Activated CD8-positive, alpha-beta memory T cell treated with anti-CD3 and anti-CD28 coated beads, Interleukin-2, amount 50 U/mL, for 1 hour (primary cell): ENCODE data around the gene ZDHHC8.

Source experiments
- DNase-seq: peaks from one replicate; pipeline ENCODE4 v3.0.0-alpha.2; 2020; ENCODE audit errors: extremely low read depth

Gene ZDHHC8

DNA sequence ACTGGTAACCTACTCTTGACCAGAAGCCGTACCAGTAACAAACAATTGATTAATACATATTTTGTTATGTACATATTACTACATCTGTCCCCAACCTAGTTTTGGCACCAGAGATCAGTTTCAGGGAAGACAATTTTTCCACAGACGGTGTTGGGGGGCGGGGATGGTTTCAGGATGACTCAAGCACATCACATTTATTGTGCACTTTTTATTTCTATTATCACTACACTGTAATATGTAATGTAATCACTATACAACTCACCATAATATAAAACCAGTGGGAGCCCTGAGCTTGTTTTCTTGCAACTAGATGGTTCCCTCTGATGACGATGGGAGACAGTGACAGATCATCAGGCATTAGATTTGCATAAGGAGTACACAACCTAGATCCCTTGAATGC is 36.1 kb upstream of the ZDHHC8 start:
- no peak for DNase-seq

DNA sequence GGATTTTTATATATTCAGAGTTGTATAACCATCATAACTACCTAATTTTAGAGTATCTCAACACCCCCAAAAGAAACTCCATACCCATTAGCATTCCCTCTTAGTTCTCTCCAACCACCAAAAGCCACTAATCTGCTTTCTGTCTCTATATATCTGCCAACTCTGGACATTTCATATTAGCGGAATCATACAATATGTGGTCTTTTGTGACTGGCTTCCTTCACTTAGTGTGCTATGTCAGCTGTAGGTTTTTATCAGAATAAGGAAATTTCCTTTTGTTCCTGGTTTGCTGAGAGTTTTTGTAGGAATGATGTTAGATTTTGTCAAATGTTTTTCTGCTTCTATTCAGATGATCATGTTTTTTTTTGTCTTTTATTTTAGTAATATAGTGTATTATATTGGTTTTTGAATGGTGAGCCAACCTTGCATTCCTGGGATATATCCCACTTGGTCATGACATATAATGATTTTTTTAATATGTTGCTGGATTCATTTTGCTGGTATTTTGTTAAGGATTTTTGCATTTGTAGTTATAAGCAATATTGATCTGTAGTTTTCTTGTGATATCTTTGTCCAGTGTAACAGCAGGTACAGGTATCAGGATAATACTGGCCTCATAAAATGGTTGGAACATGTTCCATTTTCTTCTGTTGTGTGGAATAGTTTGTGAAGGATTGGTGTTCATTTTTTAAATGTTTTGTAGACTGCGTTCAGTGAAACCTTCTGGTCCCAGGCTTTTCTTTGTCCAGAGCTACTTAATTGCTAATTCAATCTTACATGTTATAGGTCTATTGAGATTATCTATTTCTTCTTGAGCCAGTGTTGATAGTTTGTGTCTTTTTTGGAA is 34.8 kb upstream of the ZDHHC8 start:
- DNase-seq = no peak

GRCh38 chr22:20099099-20099711 is 32.4 kb upstream of the ZDHHC8 start:
- DNase-seq = no peak

DNA sequence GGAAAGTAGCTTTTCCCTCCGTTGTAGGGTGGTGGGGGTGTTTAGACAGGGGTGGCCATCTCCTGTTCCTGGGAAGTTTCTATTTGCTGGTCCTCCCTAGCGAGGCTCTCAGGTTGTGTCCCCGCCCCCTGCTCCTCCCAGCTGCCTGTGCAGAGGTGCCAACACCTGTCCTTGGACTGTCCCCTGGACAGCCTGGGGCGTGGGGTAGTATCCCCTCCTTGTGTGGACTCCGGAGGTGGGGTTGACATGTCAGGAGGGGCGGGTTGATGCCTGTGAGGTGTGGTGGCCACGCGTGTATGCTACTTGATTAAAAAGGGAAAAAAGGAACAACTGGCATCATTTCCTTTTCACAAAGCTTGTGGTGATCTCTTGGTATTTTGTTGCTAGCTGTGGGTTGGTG is 30.0 kb upstream of the ZDHHC8 start:
- no peak for DNase-seq

- no peak for DNase-seq
Observed at GRCh38 chr22:20102203-20102780, 29.3 kb upstream of the ZDHHC8 start.

DNA sequence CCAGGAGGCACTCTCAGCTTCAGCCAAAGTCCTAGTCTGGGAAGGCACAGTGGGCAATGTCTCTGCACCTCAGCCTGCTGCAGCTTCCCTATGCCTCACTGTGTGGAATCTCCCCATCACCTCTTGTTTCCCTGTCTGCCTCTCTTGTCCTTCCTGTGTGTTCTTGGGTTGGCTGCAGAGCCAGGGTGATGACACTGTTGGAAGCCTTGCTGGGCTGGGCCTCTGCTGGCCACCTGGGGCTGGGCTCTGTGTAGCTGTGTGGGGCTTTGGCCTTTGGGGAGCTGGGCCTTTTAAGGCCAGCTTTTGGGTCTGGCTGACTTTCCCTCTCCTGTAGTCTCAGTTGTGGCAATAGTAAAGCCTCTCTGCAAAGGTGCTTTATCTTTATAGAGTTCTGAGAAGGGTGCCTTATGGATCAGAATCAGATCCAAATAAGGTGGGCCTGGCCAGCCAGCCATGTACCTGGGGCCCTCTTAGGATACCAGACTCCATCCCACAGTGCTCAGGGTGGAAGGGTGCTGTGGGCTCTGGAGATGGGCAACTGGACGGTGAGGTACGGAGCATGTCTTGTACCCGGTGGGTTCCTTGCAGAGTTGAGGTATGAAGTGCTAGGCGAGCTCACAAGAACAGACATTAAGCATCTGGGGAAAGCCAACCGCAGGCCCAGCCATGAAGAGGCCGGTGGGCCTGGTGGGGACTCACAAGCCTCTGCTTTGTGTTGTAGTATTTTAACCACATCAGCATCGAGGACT is 26.0 kb upstream of the ZDHHC8 start:
- no peak for DNase-seq

DNA sequence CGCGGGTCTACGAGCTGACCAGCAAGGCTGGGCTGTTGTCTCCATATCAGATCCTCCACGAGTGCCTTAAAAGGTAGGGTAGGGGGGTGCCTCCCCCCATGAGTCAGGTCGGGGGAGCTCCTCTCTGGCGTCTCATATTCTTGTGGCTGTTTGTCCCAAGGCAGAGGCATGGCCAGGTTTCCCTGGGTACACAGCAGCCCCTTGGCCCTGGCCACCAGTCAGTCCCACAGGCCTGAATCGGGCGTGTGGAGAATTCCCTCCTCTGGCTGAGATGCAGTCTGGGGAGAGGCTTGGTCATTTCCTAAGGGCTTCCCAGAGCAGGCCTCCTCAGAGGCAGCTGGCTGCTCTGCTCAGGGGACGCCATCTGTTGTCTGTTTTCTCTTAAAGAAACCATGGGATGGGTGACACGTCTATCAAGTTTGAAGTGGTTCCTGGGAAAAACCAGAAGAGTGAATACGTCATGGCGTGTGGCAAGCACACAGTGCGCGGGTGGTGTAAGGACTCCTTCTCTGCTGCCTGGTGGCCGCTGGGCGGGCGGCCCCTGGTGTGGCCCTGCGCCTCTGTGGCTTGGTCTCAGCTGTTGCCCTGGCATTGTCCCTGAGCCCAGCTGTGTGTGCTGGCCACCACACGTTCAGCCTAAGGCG is 25.3 kb upstream of the ZDHHC8 start:
- no peak for DNase-seq

- DNase-seq = no peak
Observed at GRCh38 chr22:20106849-20107237, 24.8 kb upstream of the ZDHHC8 start.

- DNase-seq = no peak
Observed at GRCh38 chr22:20107471-20107901, 24.1 kb upstream of the ZDHHC8 start.

GRCh38 chr22:20107951-20108756 is 23.4 kb upstream of the ZDHHC8 start:
- no peak for DNase-seq

DNA sequence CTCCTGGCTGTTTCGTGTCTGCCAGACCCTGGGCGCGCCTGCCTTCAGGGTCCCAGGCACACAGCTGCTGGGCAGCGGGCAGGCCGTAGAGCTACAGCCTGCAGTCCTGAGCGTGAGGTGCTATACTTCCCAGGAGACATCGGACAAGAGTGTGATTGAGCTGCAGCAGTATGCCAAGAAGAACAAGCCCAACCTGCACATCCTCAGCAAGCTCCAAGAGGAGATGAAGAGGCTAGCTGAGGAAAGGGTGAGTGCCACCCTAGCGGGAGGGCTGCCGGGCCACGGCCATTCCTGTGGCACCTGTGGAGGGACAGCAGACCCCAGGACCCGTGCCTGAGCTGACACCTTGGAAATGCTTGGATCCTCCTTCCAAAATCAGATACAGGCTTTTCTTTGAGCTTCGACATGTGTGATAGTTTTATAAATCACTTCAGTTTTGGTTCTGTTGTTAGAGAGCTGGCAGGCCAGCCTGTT is 22.8 kb upstream of the ZDHHC8 start:
- DNase-seq = no peak

- DNase-seq = no peak
Observed at GRCh38 chr22:20109411-20110358, 21.9 kb upstream of the ZDHHC8 start.

- no peak for DNase-seq
Observed at GRCh38 chr22:20110359-20110985, 21.1 kb upstream of the ZDHHC8 start.

- no peak for DNase-seq
Observed at GRCh38 chr22:20111045-20111688, 20.4 kb upstream of the ZDHHC8 start.

DNA sequence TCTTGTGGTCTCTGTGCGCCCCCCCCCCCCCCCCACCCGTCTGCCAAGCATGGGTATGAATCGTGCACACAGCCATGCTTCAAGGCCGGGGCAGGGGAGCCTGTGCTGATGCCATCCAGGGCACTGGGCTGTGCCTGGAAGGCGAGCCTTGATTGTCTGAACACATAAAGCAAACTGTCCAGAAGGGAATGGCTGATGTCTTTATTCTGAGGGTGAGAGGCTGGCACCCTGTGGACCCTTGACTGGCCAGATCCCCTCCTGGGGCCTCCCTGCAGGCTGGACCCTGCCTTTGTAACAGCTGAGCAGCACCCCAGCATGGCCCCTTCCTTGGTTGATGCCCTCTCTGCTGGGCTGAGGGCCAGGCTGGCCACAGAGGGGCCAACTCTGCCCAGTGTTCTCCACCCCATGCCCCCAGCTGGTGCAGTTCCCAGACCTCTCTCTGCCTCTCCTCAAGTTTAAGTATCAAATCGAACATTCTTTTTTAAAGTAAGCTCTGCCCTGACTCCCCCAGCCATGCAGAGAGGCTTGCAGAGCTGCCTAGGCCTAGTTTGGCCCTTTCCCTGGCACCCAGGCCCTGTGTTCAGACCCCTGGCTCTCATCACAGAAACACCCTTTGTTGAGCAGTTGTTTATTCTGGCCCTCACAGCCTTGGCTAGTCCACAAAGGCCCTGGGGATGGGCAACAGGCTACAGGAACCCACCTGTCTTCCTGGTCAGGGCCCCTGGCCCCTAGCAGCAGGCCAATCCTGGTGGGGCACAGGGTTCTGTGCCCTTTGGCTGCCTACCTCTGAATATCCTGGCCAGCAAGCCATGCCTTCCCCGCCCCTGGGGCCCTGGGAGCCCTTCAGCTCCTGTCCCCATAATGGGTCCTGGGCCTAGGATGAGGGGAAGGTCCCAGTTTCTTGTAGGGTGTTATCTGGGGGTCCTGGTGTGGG is 19.6 kb upstream of the ZDHHC8 start:
- DNase-seq = no peak

DNA sequence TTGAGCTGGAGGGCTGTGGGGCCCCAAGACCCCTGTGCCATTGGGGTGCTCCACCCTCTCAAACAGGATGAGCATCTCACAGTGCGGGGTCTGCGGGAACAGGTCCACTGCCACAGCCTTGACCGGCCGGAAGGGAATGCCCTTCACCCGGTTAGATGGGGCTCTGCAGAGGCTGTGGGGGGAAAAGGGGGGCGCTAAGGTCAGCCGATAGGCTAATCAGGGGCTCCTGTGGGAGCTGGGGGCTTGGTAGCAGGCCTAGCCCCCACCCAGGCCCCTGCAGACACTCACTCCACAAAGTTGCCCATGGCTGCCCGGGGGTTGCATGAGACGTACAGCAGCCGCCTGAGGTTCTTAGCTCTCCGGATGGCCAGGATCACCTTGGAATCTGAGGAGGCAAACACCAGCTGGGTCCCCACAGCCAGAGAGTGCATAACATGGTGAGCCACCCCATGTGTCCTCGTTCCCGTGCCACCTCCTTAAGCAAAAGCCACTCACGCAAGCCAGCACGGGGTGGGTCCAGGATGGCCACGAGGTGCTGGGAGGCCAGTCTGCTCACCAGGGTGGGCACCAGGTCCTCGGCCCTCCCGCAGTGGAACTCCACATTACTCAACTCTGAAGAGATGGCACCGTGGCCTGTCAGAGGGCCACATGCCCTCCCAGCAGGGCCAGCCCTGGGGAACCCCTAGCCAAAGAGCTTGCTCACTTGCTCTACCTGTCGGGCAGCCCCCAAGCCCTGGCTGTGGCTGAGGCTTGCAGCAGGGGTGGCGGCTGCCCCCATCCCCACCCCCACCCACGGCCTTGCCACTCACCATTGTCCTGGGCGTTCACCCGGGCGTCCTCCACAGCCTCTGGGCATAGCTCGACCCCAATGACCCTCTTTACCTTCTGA is 18.7 kb upstream of the ZDHHC8 start:
- no peak for DNase-seq
